ENCODE measurements around the gene TOB2. TPM values are rescaled to one million over a fixed set of nuclear protein-coding genes. Genes with fewer than 3 reads are reported as not detected.

The TOB2 gene
- polyA plus RNA-seq, 4 donors: 52.3 to 59.4 (median 55.7) TPM

- no peak for DNase-seq (ENCODE audit: low read depth in 4 of 4, low spot score in 3 of 4)
Measured at GRCh38 chr22:41395531-41396240, 50.9 kb downstream of the TOB2 start.

DNA sequence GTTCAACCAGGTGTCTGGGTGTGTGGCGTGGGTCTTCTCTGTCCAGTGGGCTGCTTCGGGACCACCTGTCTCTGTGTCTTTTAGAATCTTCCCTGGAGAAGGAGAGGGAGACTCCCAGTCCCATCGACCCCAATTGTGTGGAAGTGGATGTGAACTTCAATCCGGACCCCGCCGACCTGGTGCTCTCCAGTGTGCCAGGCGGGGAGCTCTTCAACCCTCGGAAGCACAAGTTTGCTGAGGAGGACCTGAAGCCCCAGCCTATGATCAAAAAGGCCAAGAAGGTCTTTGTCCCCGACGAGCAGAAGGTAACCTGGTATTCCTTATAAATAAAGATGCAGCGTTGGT, 52.6 kb downstream of the TOB2 start:
- DNase-seq (ENCODE audit: low read depth in 4 of 4, low spot score in 3 of 4): no peak

DNA sequence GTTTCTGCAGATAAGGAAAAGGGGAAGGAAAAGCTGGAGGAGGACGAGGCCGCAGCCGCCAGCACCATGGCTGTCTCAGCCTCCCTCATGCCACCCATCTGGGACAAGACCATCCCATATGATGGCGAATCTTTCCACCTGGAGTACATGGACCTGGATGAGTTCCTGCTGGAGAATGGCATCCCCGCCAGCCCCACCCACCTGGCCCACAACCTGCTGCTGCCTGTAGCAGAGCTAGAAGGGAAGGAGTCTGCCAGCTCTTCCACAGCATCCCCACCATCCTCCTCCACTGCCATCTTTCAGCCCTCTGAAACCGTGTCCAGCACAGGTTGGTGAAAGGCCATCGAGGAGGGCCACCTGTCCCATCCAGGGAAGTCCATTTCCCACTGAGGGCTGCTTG, 59.3 kb downstream of the TOB2 start:
- no peak for DNase-seq (ENCODE audit: low read depth in 4 of 4, low spot score in 3 of 4)

DNA sequence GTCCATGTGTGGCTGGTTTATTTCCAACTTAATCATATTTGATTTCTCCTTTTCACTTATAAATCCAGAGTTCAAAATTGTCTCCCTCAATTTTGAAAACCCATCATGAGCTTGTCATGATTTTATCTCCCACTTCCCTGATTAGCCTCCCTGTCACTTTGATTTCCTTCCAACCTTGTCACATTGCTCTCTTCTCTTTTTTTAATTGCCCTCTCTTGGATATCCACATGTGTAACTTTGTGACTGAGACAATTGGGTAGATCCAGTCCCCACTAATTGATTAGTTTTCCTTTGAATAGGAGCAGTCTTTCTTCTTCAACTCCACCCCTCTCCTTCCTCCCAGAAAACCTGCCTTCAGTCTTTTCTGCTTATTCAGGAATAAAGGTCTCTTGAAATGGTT, 62.5 kb downstream of the TOB2 start:
- no peak for DNase-seq (ENCODE audit: low read depth in 4 of 4, low spot score in 3 of 4)

Other genes with a start within 250 kb of the TOB2 start
- 10 to 100 TPM; 23.8 to 26.3 (median 26.0) TPM for gene L3MBTL2, start 241.5 kb downstream of the TOB2 start, polyA plus RNA-seq (ENCODE audit: insufficient read length in 4 of 4)
- gene CHADL, start 205.9 kb downstream of the TOB2 start, polyA plus RNA-seq (ENCODE audit: insufficient read length in 4 of 4): 1 to 10 TPM; 2.8 to 4.3 (median 3.3) TPM
- gene RANGAP1, start 160.6 kb downstream of the TOB2 start, polyA plus RNA-seq (ENCODE audit: insufficient read length in 4 of 4): 10 to 100 TPM; 45.3 to 57.5 (median 50.0) TPM
- gene ZC3H7B, start 145.3 kb downstream of the TOB2 start, polyA plus RNA-seq (ENCODE audit: insufficient read length in 4 of 4): 10 to 100 TPM; 80.3 to 95.3 (median 85.7) TPM
- 10 to 100 TPM; 17.4 to 18.5 (median 18.3) TPM for gene TEF, start 64.9 kb downstream of the TOB2 start, polyA plus RNA-seq (ENCODE audit: insufficient read length in 4 of 4)
- gene PHF5A, start 21.9 kb upstream of the TOB2 start, polyA plus RNA-seq (ENCODE audit: insufficient read length in 4 of 4): 10 to 100 TPM; 55.8 to 68.1 (median 58.1) TPM
- 100 to 1,000 TPM; 131 to 150 (median 142) TPM for gene ACO2, start 22.3 kb upstream of the TOB2 start, polyA plus RNA-seq (ENCODE audit: insufficient read length in 4 of 4)
- 10 to 100 TPM; 30.0 to 37.0 (median 31.2) TPM for gene POLR3H, start 97.7 kb upstream of the TOB2 start, polyA plus RNA-seq (ENCODE audit: insufficient read length in 4 of 4)
- 1 to 10 TPM; 4.9 to 9.4 (median 6.4) TPM for gene CSDC2, start 114.2 kb upstream of the TOB2 start, polyA plus RNA-seq (ENCODE audit: insufficient read length in 4 of 4)
- 10 to 100 TPM; 48.8 to 65.9 (median 52.4) TPM for gene PMM1, start 143.0 kb upstream of the TOB2 start, polyA plus RNA-seq (ENCODE audit: insufficient read length in 4 of 4)
- 10 to 100 TPM; 26.0 to 29.7 (median 28.1) TPM for gene DESI1, start 174.2 kb upstream of the TOB2 start, polyA plus RNA-seq (ENCODE audit: insufficient read length in 4 of 4)
- gene XRCC6, start 174.5 kb upstream of the TOB2 start, polyA plus RNA-seq (ENCODE audit: insufficient read length in 4 of 4): 100 to 1,000 TPM; 333 to 384 (median 357) TPM
- 100 to 1,000 TPM; 145 to 173 (median 159) TPM for gene SNU13, start 242.1 kb upstream of the TOB2 start, polyA plus RNA-seq (ENCODE audit: insufficient read length in 4 of 4)

Measured in right renal pelvis (tissue), 4 donors.